ENCODE measurements around the gene RAG1. TPM values are rescaled to one million over a fixed set of nuclear protein-coding genes. Genes with fewer than 3 reads are reported as not detected.

Gene RAG1
- total RNA-seq, 2 experiments from 2014 or later: not detected

- intact Hi-C loops (cut with micrococcal nuclease; ENCODE audit: unreplicated experiment): no loop called here
- TF ChIP-seq CTCF (conservative IDR thresholded peaks at IDR 0.05; ENCODE audit: low read length) (no peak), EZH2phosphoT487 (IDR thresholded peaks at IDR 0.05; ENCODE audit: borderline replicate concordance, low read depth, low read length) (no peak)
- DNase-seq (ENCODE audit: low spot score): no peak
- ChIA-PET POLR2A (no interaction called here), CTCF (ENCODE audit: unreplicated experiment) (no interaction called here)
- no TSS peak for BruUV-seq (replicated peaks)
- no peak overlapping the region for H3K27ac ChIP-seq (ENCODE audit: low read depth, low read length, poor library complexity, severe bottlenecking)
- no peaks in the 10 kb centered on the region for H4K20me1 ChIP-seq (ENCODE audit: insufficient read depth, low read length)
- no peaks in the 10 kb centered on the region for H3K9me3 ChIP-seq (ENCODE audit: low read length)
- no peaks in the 10 kb centered on the region for H3K36me3 ChIP-seq (ENCODE audit: insufficient read depth, low read length)
- H3K79me2 ChIP-seq (ENCODE audit: insufficient read depth, low read depth, low read length): no peaks in the 10 kb centered on the region
- H3K4me3 ChIP-seq (ENCODE audit: low read depth, low read length, poor library complexity, severe bottlenecking): no peak overlapping the region
- no peak overlapping the region for H2AFZ ChIP-seq (ENCODE audit: low read length)
- H3K4me1 ChIP-seq (ENCODE audit: insufficient read depth, low read length, poor library complexity, severe bottlenecking): no peaks in the 10 kb centered on the region
- no peak overlapping the region for H3K4me2 ChIP-seq (ENCODE audit: low read length)
- H3K9me2 ChIP-seq (ENCODE audit: insufficient read depth, low read length): no peaks in the 10 kb centered on the region
Measured at GRCh38 chr11:36557991-36558390, 9.8 kb upstream of the RAG1 start.

GRCh38 chr11:36558571-36559413 is 9.0 kb upstream of the RAG1 start:
- TF ChIP-seq CTCF (conservative IDR thresholded peaks at IDR 0.05; ENCODE audit: low read length) (no peak), EZH2phosphoT487 (IDR thresholded peaks at IDR 0.05; ENCODE audit: borderline replicate concordance, low read depth, low read length) (no peak)
- intact Hi-C loops (cut with micrococcal nuclease; ENCODE audit: unreplicated experiment): no loop called here
- H3K4me2 ChIP-seq (ENCODE audit: low read length): no peak overlapping the region
- CTCF ChIA-PET (ENCODE audit: unreplicated experiment): no interaction called here
- no peak overlapping the region for H2AFZ ChIP-seq (ENCODE audit: low read length)
- H3K79me2 ChIP-seq (ENCODE audit: insufficient read depth, low read depth, low read length): no peaks in the 10 kb centered on the region
- no peaks in the 10 kb centered on the region for H4K20me1 ChIP-seq (ENCODE audit: insufficient read depth, low read length)
- H3K36me3 ChIP-seq (ENCODE audit: insufficient read depth, low read length): no peaks in the 10 kb centered on the region
- H3K9me3 ChIP-seq (ENCODE audit: low read length): no peaks in the 10 kb centered on the region
- DNase-seq (ENCODE audit: low spot score): no peak
- no peaks in the 10 kb centered on the region for H3K9me2 ChIP-seq (ENCODE audit: insufficient read depth, low read length)
- H3K4me1 ChIP-seq (ENCODE audit: insufficient read depth, low read length, poor library complexity, severe bottlenecking): no peaks in the 10 kb centered on the region
- no peak overlapping the region for H3K4me3 ChIP-seq (ENCODE audit: low read depth, low read length, poor library complexity, severe bottlenecking)
- no peak overlapping the region for H3K27ac ChIP-seq (ENCODE audit: low read depth, low read length, poor library complexity, severe bottlenecking)
- POLR2A ChIA-PET: no interaction called here
- no TSS peak for BruUV-seq (replicated peaks)

Data from OCI-LY7 (cell line).